NCI-H748 (cell line): ENCODE measurements around the gene LPXN.

ENCODE experiments used
- DNase-seq: peaks from one replicate; lab custom pipeline; 2025; ENCODE audit not compliant: unreplicated experiment; lab: John Stamatoyannopoulos, UW

Gene LPXN

DNA sequence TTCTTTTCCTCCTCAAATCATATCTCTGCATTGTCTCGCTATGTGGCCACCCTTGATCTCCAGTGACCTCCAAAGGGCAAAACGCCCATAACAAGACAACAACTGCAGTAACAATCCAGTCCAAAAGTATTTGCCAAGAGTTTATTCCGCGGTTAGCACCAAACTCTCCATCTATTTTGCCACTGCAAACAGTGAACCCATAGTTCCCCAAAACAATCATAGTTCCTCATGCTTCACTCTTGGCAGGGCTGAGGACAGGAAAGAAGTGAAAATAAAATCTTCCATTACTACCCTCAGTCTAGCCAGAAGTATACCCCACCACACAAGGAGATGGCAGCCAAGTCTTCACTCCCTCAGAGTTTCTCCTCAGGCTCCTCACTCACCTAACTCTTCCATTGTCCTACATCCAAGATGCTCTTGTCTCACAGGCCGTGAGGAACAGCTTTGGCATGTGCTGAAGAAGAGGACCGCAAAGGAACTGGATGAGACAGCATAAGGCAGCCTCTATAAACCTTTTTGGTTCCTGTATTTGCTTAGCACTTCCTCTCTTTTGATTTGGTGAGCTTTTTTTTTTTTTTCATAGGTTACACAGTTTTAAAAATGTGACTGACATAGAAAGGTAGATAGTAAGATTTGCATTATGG lies at the start of gene LPXN:
LPXN (minus strand) TSS at position 480 of the 644 bp plus-strand sequence; CDS start at position 396, 84 bp downstream.
- no peak for DNase-seq

- DNase-seq = no peak
Observed at GRCh38 chr11:58625086-58625485, 49.4 kb upstream of the LPXN start.

DNA sequence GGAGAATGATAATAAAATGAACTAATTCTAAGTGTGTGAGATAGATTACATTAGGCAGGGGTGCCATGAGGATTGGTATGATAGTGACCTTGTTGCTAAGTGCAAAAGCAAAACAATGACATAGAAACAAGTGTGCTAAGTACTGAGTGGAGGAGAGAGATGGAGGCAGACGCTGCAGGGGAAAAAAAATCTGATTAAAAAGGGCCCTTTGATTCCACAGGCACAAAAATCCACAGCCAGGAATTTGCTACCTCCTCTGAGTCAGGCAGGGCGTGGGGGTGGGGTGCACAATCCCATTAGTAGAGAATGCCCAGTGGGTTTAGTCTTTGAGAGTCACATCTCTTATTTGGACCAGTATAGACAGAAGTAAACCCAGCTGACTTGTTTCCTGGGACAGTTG lies 46.7 kb upstream of the LPXN start, which contains the start of gene CNTF:
CNTF (plus strand) TSS at position 322 of the 400 bp plus-strand sequence. CDS start 88 bp downstream, outside the sequence.
- DNase-seq = no peak

DNA sequence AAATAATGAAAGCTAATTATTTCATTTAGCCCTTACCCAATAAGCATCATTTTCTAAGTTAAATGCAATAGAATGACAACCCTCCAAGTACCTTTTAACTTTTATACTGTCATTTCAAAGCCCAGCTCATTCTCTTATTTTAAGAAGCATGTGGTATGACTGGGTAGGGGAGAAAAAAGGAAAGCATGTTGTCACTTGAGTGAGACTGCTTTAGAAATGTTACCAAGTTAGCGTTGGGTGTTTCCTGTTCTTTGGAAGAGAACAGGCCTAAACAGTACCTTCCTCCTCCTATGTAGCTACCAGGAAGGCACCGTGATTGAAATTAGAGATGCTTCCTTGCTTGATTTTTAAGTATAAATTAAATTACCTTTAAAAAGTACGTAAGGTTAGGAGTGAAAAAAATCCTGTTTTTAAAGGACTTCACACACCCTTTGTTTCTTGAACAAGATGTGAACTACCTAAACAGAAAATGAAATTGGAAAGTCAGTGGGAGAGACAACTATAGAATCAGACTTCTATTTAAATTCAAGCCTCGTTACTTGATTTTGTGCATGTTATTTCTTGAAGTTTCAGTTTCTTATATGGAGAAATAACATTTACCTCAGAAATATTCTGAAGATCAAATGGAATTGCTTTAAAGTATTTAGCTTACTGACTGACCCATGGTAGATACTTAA lies 46.1 kb upstream of the LPXN start:
- no peak for DNase-seq

DNA sequence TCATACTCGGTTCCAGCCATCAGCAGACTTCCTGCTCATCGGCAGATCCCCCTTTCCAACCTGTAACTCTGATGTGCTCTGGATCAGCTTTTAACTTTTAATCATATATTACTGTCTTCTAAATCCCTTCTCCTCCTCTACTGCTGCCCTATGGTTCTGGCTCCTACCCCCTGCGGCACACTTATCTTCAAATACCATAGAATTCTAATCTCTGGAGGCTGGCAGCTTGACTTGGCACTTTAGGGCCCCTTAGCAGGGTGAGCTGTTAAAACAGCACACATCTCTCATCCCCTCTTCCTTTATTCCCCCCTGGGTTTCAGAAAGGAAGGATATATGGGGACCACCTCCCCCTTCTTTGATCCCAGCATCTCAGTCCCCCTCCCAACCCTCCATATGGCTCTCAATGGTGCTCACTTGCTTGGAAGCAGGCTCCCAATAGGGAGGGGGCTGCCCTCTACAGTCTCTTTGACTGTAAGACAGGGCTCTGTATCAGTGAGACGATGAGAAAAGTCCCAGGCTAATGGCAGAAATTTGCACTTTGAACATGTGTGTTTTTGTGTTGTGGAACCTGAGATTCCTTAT lies 42.4 kb upstream of the LPXN start:
- no peak for DNase-seq

GRCh38 chr11:58616594-58616993 lies 40.9 kb upstream of the LPXN start:
- DNase-seq = no peak

- no peak for DNase-seq
Observed at GRCh38 chr11:58615559-58615958, 39.9 kb upstream of the LPXN start.

GRCh38 chr11:58613228-58613627 lies 37.6 kb upstream of the LPXN start:
- DNase-seq = no peak

DNA sequence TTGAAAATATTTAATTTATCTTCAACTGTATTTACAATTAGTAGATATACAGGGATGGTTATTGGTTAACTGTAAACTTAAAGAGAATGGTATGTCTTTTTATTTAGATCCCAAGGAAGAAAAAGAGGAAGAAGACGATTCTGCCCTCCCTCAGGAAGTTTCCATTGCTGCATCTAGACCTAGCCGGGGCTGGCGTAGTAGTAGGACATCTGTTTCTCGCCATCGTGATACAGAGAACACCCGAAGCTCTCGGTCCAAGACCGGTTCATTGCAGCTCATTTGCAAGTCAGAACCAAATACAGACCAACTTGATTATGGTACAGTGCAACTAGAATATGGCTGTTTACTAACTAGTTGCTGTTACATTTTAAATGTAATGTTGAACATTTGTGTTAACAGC lies 34.1 kb upstream of the LPXN start:
- DNase-seq = no peak

GRCh38 chr11:58608331-58608730 lies 32.7 kb upstream of the LPXN start:
- no peak for DNase-seq

DNA sequence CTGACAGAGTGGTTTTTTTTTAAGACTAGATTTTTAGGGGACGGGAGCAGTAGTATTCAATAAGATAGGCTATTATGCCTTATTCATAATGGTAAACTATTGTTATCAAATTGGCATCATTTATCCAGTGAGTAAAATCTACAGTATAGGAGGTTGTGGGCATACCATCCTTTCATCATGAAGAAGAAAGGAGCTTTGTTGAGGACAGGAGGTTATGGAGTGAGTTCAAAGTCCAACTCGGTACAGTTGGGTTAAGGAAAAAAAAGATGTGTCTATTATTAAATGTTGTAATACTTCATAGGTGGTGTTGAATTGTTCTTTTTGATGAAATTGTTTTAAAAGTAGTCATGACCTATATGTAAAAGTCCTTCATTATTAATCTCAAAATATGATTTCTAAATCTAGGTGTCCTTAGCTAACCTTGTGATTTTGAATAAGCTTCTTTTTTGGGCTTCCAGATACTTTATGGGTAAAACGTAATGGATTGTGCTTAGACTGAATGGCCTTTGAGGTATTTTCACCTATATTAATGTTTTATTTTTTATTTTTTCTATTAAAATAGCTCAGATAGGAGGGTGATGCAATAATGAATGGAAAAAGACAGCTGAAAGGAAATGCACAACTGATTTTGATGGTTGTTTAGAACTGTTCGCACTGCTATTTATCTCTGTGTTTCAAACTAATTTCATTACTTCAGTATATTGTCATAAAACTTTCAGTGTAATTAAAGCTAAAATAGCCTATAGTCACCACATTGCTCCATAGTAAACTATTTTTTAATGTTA lies 31.5 kb upstream of the LPXN start:
- DNase-seq = no peak

DNA sequence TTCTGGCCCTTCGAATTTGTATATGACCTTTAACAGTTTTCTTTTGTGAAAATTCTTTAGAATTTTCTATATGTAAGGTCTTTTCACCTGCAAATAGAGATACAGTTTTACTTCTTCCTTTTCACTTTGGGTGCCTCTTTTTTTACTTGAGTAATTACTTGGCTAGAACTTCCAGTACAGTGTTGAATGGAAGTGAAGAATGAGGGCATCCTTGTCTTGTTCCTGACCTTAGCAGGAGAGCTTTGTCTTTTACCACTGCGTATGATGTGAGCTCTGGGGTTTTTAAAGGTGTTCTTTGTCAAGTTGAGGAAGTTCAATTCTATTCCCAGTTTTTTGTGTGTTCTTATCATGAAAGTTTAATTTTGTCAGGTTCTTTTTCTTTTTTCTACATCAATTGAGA lies 24.9 kb upstream of the LPXN start:
- no peak for DNase-seq

GRCh38 chr11:58597486-58598144 lies 22.0 kb upstream of the LPXN start:
- no peak for DNase-seq

DNA sequence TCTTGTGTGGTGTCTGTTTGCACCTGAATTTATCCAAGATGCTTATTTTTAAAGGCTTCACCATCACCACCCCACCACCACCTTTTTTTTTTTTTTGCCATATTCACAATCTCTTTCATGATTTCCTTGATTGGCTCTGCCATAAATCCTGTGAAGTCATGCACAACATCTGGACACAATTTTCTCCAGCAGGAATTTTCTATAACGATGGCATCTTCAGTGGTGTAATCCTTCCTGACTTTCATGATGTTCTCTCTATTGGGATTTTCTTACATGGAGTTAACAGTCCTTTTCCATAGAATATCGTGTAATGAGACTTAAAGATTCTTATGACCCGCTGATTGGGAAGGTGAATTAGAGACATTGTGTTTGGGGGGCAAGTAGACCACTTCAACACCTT lies 21.0 kb upstream of the LPXN start:
- no peak for DNase-seq

DNA sequence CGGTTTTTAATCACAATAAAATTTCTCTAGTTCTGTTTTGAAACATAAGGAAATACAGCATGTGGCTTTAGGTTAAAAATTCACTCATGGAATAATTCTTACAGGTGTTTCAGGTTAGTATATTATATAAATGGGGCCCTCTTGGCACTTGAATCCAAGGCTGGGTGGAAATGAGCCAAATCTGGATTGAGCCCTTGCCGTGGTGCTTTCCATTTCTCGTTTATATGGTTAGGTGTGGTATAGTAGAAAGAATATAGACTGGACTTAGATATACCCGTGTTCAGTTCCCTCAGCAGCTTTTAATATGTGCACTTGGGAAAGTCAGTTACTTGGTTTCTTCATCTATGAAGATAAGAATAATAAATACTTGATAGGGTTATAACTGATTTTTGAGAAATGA lies 19.2 kb upstream of the LPXN start:
- DNase-seq = no peak

- DNase-seq = peak; percentile 41
Observed at GRCh38 chr11:58592760-58593472, 17.3 kb upstream of the LPXN start.

GRCh38 chr11:58591659-58592058 lies 16.0 kb upstream of the LPXN start:
- no peak for DNase-seq

- DNase-seq = no peak
Observed at GRCh38 chr11:58586998-58587397, 11.3 kb upstream of the LPXN start.

DNA sequence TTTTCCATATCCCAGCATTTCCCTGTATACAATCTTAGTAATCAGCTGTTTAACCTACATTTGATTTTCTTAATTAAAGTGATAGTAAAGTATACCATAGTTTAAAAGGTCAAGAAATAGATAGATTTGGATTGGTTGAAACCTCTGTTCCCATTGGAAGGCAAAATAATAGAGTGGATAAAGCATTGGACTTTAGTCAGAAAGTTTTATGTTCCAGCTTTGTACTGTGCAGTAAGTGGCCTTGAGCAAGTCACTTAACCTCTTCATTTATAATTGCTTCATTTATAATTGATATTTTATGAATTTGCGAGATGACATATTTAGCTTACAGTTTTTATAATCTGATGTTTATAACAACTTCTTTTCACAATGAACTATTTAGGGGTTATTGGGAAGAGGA lies 6.8 kb upstream of the LPXN start:
- no peak for DNase-seq

DNA sequence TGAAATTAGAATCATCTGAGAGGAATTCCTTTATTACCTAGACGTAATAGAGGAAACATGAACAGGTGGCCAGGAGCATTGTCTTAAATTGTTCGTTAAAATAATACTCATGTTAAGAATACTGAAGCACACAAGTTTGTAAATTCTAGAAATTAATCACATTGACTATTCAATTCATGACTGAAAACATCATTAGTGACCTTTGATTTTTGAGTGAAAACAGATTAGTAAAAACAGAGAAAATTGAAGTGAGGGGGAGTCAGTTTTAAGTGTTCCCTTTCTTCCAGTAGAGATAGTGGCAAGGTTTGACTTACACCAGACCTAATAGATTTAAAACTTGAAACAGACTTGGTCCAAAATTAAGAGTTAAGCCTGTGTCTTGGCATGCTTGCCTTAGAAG lies 4.7 kb upstream of the LPXN start:
- DNase-seq = no peak
